Breast epithelium (tissue), 3 donors: Measurements from ENCODE around the gene BCORL1.

ENCODE experiments used
- POLR2A ChIP-seq: fragments of 450-650 bp; IDR thresholded peaks from one replicate; pipeline ENCODE4 v1.6.1; 2016; ENCODE audit warnings: antibody characterized with exemption, mild to moderate bottlenecking, moderate library complexity
- TF ChIP-seq, protein P1 (sequence below), 3 donors: fragments of 450-650 bp; IDR thresholded peaks; one replicate each; pipeline ENCODE4 v1.5.1; 2016 to 2017; ENCODE audit warnings: antibody characterized with exemption in 3 of 3, mild to moderate bottlenecking in 3 of 3, moderate library complexity in 3 of 3

DNA sequence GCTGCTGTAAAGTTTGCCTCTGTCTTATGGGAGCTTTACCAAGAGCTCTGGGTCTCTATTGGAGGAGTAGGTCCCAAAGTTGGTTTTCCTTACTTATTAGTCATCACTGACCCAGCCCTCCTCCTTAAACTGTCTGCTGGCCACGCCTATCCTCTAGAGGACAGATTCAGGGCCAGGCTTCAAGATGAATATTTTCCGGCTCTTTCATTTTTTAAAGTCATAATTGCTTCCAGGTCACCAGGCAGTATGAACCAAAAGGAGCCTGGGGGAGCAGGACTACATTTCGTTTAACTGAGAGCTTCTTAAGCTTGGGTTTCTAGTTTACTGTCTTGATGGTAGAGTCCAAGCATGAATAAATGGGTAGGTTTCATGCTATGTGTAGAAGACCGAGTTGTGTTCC, 13.7 kb downstream of the BCORL1 start:
- TF ChIP-seq, protein P1, sequence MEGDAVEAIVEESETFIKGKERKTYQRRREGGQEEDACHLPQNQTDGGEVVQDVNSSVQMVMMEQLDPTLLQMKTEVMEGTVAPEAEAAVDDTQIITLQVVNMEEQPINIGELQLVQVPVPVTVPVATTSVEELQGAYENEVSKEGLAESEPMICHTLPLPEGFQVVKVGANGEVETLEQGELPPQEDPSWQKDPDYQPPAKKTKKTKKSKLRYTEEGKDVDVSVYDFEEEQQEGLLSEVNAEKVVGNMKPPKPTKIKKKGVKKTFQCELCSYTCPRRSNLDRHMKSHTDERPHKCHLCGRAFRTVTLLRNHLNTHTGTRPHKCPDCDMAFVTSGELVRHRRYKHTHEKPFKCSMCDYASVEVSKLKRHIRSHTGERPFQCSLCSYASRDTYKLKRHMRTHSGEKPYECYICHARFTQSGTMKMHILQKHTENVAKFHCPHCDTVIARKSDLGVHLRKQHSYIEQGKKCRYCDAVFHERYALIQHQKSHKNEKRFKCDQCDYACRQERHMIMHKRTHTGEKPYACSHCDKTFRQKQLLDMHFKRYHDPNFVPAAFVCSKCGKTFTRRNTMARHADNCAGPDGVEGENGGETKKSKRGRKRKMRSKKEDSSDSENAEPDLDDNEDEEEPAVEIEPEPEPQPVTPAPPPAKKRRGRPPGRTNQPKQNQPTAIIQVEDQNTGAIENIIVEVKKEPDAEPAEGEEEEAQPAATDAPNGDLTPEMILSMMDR (IDR thresholded peaks at IDR 0.05) = no peak
- TF ChIP-seq POLR2A = no peak
